Panc1 (cell line): Measurements from ENCODE around the gene RSPO3.

Source experiments
- CTCF ChIP-seq: fragments of 450-650 bp; IDR thresholded peaks from 2 replicates; pipeline ENCODE4 v1.5.1; 2017; ENCODE audit warnings: mild to moderate bottlenecking
- POLR2AphosphoS5 ChIP-seq: IDR thresholded peaks from 2 replicates; pipeline ENCODE4 v1.6.1; 2012; ENCODE audit warnings: mild to moderate bottlenecking, low read depth, low read length, moderate library complexity
- REST ChIP-seq, 2 experiments: IDR thresholded peaks; 2 replicates each; pipeline ENCODE4 v1.6.1; 2011 to 2012; ENCODE audit warnings: low read depth in 2 of 2, control low read depth in 1 of 2, low read length in 1 of 2, mild to moderate bottlenecking in 1 of 2, moderate library complexity in 1 of 2; ENCODE audit not compliant: insufficient read depth in 1 of 2
- TCF7L2 ChIP-seq: IDR thresholded peaks from 2 replicates; pipeline ENCODE4 v1.6.1; 2011; ENCODE audit warnings: mild to moderate bottlenecking, low read depth, low read length, inconsistent platforms

- no peak for TF ChIP-seq CTCF
- no peak for TF ChIP-seq TCF7L2
- no peak for TF ChIP-seq REST (IDR thresholded peaks at IDR 0.05; ENCODE audit: insufficient read depth in 1 of 2, low read depth in 2 of 2, low read length in 1 of 2)
- no peak for TF ChIP-seq POLR2AphosphoS5
Measured at GRCh38 chr6:127162836-127163235, 44.4 kb downstream of the RSPO3 start.
